GM13977 (cell line): ENCODE measurements around the gene DHRS7.

ENCODE experiments used
- DNase-seq: peaks from one replicate; pipeline ENCODE4 v3.0.0; 2012; ENCODE audit warnings: low spot score
- in situ Hi-C: fragments of 300-500 bp; cut with MboI; formaldehyde crosslinking; loops from one replicate; pipeline ENCODE4 v1.12.0; 2022; ENCODE audit warnings: low sequenced_read_pairs, low pct_unique_long_range_greater_than_20kb, mixed read lengths, inconsistent platforms; ENCODE audit not compliant: unreplicated experiment
- TF ChIP-seq, protein P1 (sequence below): IDR thresholded peaks from 2 replicates; pipeline ENCODE4 v1.5.1; 2012; ENCODE audit warnings: mild to moderate bottlenecking, control low read depth; ENCODE audit not compliant: insufficient read depth; ENCODE audit errors: extremely low read depth, missing control alignments

Gene DHRS7

DNA sequence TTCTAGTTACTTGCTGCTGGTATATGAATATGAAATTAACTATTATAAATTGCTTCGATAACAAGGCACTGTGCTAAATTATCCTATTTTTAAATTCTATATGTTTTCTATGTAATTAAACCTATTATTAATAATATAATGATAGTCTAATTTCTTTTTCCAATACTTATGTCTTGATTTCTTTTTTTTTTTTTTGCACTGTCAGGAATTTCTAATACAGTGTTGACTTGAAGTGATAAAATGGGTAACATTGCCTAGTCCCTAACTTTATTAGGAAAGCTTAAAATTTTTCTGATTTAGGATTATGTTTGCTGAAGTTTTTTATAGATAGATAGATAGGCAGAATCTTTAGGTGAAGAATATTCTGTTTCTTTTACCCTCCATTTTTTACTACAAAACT is 13.6 kb upstream of the DHRS7 start:
- DNase-seq, result no peak
- TF ChIP-seq, protein P1, sequence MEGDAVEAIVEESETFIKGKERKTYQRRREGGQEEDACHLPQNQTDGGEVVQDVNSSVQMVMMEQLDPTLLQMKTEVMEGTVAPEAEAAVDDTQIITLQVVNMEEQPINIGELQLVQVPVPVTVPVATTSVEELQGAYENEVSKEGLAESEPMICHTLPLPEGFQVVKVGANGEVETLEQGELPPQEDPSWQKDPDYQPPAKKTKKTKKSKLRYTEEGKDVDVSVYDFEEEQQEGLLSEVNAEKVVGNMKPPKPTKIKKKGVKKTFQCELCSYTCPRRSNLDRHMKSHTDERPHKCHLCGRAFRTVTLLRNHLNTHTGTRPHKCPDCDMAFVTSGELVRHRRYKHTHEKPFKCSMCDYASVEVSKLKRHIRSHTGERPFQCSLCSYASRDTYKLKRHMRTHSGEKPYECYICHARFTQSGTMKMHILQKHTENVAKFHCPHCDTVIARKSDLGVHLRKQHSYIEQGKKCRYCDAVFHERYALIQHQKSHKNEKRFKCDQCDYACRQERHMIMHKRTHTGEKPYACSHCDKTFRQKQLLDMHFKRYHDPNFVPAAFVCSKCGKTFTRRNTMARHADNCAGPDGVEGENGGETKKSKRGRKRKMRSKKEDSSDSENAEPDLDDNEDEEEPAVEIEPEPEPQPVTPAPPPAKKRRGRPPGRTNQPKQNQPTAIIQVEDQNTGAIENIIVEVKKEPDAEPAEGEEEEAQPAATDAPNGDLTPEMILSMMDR, result no peak
- in situ Hi-C loops, result loop anchor here (25.0 kb wide), 2 partner anchors 217 to 383 kb away; no protein-coding TSS in a partner anchor

DNA sequence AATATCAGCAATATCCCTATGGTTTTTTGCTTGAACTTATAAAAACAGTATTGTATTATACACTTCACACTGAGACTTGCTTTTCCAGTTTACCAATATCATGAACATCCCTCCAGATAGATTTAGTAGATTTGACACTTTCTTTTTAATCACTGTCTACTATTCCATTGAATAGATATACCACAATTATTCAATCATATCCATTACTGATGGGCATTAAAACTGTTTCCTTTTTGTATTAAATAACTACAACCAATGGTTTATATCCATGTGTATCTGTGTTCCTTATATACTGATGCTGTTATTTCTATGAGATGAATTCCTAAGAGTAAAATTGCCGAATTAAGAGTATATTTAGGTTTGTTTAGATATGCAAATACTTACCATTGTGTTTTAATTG is 13.0 kb upstream of the DHRS7 start:
- TF ChIP-seq, protein P1, result no peak
- in situ Hi-C loops, result loop anchor here (25.0 kb wide), 2 partner anchors 216 to 384 kb away; no protein-coding TSS in a partner anchor
- DNase-seq, result no peak

DNA sequence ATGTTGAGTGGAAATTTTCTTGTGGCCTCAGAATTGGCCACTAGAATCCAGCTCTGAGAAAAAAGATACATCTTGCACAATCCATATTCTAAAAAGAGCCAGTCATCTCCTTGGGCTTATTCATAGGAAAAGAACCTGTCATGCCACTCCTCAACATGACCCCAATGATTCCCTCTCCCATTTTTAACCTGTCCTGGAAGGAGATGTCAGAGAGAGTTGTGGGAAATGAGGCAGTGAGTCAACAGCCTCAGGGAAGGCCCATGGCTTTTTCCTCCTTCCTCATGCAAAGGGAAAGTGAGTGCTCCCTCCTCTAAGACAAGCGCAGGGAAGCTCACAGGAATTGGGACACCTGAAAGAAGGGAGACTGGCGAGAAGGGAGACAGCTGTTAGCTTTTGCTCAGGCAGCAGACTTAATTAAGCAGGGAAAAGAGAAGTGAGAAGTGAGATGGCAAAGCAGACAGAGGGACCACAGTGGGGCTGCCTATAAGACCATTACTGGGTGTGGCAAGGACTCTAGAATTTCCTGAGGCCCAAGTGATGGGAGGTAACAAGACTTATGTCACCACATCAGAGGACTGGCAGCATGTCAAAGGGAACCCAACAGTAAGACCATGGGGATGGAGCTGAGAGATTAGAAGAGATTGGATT is 10.2 kb upstream of the DHRS7 start:
- no peak for DNase-seq
- TF ChIP-seq, protein P1, result no peak
- in situ Hi-C loops, result loop anchor here (25.0 kb wide), 2 partner anchors 213 to 387 kb away; no protein-coding TSS in a partner anchor

DNA sequence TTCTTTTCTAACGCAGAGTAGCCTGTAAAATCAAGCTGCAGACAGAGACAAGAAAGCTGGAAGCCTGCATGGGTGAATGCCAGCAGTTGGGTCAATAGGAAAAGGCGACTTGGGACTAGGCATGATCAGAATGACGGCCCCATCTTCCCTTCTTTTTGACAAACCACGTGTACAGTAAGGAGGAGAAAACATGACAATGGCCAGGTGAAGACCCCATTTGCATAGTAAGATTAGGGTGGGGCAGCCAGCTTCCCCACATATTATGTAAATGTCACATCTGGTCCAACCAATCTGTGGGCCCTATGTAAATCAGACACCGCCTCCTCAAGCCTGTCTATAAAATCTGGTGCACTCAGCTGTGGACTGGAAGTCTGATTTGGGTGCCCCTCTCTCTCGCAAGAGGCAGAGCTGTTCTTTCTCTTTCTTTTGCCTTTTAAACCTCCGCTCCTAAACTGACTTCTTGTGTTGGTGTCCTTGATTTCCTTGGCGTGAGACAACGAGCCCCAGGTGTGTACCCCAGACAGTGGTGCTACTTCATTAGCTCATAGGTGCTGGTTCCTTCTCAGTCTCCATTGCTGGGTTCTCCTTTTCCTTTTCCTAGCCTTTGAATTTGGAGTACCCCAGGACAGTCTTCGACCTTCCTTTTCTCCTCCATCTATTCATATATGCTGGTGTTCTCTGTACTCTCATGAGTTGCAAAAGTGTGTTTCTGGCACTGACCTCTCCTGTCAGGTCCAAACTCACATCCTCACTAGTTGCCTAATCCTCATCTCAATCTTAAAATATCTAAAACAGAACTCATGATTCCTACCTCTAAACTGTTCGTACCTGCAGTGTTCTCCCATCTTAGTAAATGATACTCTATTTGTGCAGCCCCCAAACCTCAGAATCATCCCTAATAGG is 9.4 kb upstream of the DHRS7 start:
- in situ Hi-C loops, result loop anchor here (25.0 kb wide), 2 partner anchors 212 to 388 kb away; no protein-coding TSS in a partner anchor
- TF ChIP-seq, protein P1, result no peak
- DNase-seq, result no peak

DNA sequence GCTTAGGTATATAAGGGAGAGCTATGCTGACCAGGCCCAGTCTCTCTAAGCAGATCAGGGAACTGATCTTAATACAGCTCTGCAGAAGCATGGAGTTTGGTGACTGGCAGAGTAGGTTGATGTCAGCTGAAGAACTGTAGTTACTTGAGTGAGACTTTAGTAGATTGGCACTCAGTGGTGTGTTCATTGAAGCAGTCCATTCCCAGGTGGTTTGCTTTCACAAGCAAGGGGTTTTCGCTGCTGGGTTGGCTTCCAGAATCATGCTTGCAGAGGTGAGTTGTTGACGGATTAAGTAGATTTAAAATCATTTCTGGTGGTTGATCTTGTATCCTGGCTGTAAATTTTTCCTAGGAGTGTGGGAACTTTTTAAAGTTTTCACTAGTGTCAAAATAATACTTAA is 6.5 kb upstream of the DHRS7 start:
- no peak for DNase-seq
- TF ChIP-seq, protein P1, result no peak
- in situ Hi-C loops, result no loop called here

DNA sequence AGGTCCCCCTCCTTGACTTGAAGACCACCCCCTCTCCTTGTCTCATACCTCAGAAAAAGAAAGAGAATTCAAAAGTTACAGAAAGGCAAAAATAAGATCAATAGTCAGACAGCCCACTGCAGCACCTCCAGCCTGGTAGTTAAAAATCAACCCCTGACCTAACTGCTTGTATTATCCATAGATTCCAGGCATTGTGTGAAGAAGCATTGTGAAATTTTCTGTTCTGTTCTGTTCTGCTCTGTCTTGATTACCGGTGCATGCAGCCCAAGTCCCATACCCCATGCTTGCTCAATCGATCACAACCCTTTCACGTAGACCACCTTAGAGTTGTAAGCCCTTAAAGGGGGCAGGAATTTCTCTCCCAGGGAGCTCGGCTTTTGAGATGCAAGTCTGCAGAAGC is 5.8 kb upstream of the DHRS7 start:
- DNase-seq, result no peak
- in situ Hi-C loops, result no loop called here
- TF ChIP-seq, protein P1, result no peak
